NCI-H1417 treated with DMSO at 0.1 percent for 48 hours (cell line): ENCODE data around the gene PIK3CB.
"Not testable (repeated sequence)": the region's sequence is repeated elsewhere in the genome, so short reads cannot be mapped to it uniquely, and the experiment has no call there.

Experiments used
- DNase-seq: peaks from one replicate; lab custom pipeline; 2025; lab: John Stamatoyannopoulos, UW

PIK3CB gene

GRCh38 chr3:138803006-138803653 lies 31.6 kb downstream of the PIK3CB start:
- DNase-seq = no peak

- not testable (repeated sequence) for DNase-seq
Measured at GRCh38 chr3:138802223-138802622, 32.5 kb downstream of the PIK3CB start.

- DNase-seq = no peak
Measured at GRCh38 chr3:138801792-138802191, 32.9 kb downstream of the PIK3CB start.

- DNase-seq = no peak
Measured at GRCh38 chr3:138800248-138800647, 34.5 kb downstream of the PIK3CB start.

- DNase-seq = no peak
Measured at GRCh38 chr3:138799822-138800221, 34.9 kb downstream of the PIK3CB start.

- no peak for DNase-seq
Measured at GRCh38 chr3:138797508-138798038, 37.2 kb downstream of the PIK3CB start.

- DNase-seq = no peak
Measured at GRCh38 chr3:138796761-138797160, 38.0 kb downstream of the PIK3CB start.

GRCh38 chr3:138786788-138787271 lies 47.9 kb downstream of the PIK3CB start:
- no peak for DNase-seq

GRCh38 chr3:138785951-138786350 lies 48.8 kb downstream of the PIK3CB start:
- no peak for DNase-seq

GRCh38 chr3:138785362-138785857 lies 49.3 kb downstream of the PIK3CB start:
- DNase-seq = not testable (repeated sequence)

GRCh38 chr3:138782755-138783154 lies 52.0 kb downstream of the PIK3CB start:
- DNase-seq = no peak

GRCh38 chr3:138781012-138781470 lies 53.7 kb downstream of the PIK3CB start:
- DNase-seq = no peak

GRCh38 chr3:138778643-138779042 lies 56.1 kb downstream of the PIK3CB start:
- DNase-seq = no peak

GRCh38 chr3:138776961-138777360 lies 57.8 kb downstream of the PIK3CB start:
- DNase-seq = no peak

- no peak for DNase-seq
Measured at GRCh38 chr3:138775254-138775595, 59.5 kb downstream of the PIK3CB start.

- peak; percentile 8 for DNase-seq
Measured at GRCh38 chr3:138774529-138775253, 60.0 kb downstream of the PIK3CB start.

- no peak for DNase-seq
Measured at GRCh38 chr3:138771585-138771984, 63.1 kb downstream of the PIK3CB start.

GRCh38 chr3:138769616-138770015 lies 65.1 kb downstream of the PIK3CB start:
- no peak for DNase-seq

- no peak for DNase-seq
Measured at GRCh38 chr3:138768946-138769345, 65.8 kb downstream of the PIK3CB start.

- DNase-seq = no peak
Measured at GRCh38 chr3:138768125-138768524, 66.6 kb downstream of the PIK3CB start.

- DNase-seq = no peak
Measured at GRCh38 chr3:138767498-138768104, 67.1 kb downstream of the PIK3CB start.

- no peak for DNase-seq
Measured at GRCh38 chr3:138761002-138761401, 73.7 kb downstream of the PIK3CB start.

- DNase-seq = no peak
Measured at GRCh38 chr3:138748190-138748589, 86.5 kb downstream of the PIK3CB start.
